ENCODE measurements around the gene PLG. TPM values are rescaled to one million over a fixed set of nuclear protein-coding genes. Genes with fewer than 3 reads are reported as not detected.
A peak's percentile ranks its signal among the peaks of the same experiment; 100 is the strongest.

Gene PLG
- total RNA-seq, 4 donors from 2014 or later = not detected

DNA sequence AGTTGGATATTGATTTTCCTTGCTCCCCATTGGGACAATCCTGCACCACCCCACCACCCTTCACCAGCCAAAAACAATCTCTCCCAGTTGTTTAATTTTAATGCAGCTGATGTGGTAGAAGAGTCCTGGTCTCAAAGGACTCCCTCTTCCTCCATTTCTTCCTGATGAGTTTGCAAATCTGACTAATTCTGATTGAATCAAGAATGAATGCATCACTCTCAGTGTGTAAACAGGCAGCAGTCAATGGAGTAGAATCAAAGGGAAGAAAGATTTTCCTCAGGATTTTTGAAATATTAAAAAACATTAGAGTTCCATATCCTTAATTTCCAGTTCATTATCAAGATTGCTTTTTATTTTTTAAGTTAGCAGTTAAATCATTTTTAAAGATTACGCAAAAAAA, 54.0 kb downstream of the PLG start:
- TF ChIP-seq, protein P1, sequence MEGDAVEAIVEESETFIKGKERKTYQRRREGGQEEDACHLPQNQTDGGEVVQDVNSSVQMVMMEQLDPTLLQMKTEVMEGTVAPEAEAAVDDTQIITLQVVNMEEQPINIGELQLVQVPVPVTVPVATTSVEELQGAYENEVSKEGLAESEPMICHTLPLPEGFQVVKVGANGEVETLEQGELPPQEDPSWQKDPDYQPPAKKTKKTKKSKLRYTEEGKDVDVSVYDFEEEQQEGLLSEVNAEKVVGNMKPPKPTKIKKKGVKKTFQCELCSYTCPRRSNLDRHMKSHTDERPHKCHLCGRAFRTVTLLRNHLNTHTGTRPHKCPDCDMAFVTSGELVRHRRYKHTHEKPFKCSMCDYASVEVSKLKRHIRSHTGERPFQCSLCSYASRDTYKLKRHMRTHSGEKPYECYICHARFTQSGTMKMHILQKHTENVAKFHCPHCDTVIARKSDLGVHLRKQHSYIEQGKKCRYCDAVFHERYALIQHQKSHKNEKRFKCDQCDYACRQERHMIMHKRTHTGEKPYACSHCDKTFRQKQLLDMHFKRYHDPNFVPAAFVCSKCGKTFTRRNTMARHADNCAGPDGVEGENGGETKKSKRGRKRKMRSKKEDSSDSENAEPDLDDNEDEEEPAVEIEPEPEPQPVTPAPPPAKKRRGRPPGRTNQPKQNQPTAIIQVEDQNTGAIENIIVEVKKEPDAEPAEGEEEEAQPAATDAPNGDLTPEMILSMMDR (IDR thresholded peaks at IDR 0.05) = no peak
- no peak for TF ChIP-seq POLR2A (IDR thresholded peaks at IDR 0.05)
- Histone ChIP-seq H3K4me1 (no peaks in the 10 kb centered on the region), H3K27me3 (no peaks in the 10 kb centered on the region), H3K4me3 (no peak overlapping the region), H3K36me3 (no peaks in the 10 kb centered on the region), H3K27ac (no peak overlapping the region), H3K9me3 (no peaks in the 10 kb centered on the region)
- no peak for DNase-seq
- intact Hi-C loops (cut with DNase I; ENCODE audit: low total_unique reads) = no loop called here

DNA sequence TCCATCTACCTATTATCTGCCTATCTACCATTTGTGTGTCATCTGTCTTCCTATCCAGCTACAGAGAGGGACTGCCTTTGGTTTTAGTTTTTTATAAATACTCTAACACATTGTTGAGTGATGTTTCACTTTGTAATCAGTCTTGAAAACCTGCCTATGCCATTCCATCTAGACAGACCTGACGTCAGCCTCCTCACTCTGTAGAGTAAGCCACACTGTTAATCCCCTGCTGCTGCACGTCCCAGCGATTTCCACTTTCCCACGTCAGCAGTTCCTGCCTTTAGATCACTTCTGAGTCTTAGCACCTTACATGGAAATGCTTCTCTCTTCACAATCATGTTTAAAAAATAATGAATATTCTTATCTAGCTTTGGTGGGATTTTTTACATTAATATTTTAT, 54.8 kb downstream of the PLG start:
- Histone ChIP-seq H3K4me3 (no peak overlapping the region), H3K27me3 (no peaks in the 10 kb centered on the region), H3K27ac (no peak overlapping the region), H3K9me3 (no peaks in the 10 kb centered on the region), H3K36me3 (no peaks in the 10 kb centered on the region), H3K4me1 (no peaks in the 10 kb centered on the region)
- DNase-seq = no peak
- TF ChIP-seq, protein P1 (IDR thresholded peaks at IDR 0.05) = no peak
- TF ChIP-seq POLR2A (IDR thresholded peaks at IDR 0.05) = no peak
- intact Hi-C loops (cut with DNase I; ENCODE audit: low total_unique reads) = no loop called here

DNA sequence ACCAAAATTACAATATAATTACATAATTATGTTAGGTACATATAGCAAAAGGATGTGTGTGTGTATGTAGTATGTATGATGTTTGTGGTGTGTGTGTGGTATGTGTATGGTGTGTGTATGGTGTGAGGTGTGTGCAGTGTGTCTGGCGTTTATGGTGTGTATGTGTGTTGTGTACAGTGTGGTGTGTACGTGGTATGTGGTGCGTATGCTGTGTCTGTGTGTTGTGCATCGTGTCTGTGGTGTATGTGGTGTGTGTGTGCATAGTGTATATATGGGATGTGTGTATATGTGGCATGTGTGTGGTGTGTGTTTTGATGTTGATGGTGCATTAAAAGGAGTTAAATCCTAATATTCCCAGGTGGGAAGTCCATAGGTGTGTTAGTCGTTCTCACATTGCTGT, 62.8 kb downstream of the PLG start:
- Histone ChIP-seq H3K4me3 (no peak overlapping the region), H3K9me3 (no peaks in the 10 kb centered on the region), H3K27ac (no peak overlapping the region), H3K36me3 (no peaks in the 10 kb centered on the region), H3K4me1 (no peaks in the 10 kb centered on the region), H3K27me3 (no peaks in the 10 kb centered on the region)
- DNase-seq = no peak
- intact Hi-C loops (cut with DNase I; ENCODE audit: low total_unique reads) = no loop called here
- TF ChIP-seq, protein P1 (IDR thresholded peaks at IDR 0.05) = no peak
- TF ChIP-seq POLR2A (IDR thresholded peaks at IDR 0.05) = no peak

DNA sequence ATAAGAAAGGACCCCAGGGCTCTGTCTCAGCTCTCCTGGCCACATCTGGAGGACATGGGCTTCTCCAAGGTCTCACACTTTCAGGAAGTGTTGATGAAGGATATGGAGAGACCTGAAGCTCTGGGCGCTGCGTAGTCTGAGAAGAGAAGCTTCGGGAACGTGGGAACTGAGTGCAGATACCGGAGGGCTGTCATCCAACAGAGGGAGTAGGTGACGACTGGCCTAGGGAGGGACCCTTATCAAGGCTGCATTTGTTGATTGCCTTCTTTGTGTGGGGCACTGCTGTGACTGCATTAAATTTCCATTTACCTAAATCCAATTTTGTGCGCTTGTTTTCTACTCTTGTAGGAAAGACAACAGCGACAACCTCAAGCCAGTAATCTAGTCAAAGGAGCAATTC, 63.4 kb downstream of the PLG start:
- Histone ChIP-seq H3K4me3 (no peak overlapping the region), H3K9me3 (no peaks in the 10 kb centered on the region), H3K27me3 (no peaks in the 10 kb centered on the region), H3K4me1 (no peaks in the 10 kb centered on the region), H3K36me3 (no peaks in the 10 kb centered on the region), H3K27ac (no peak overlapping the region)
- DNase-seq = no peak
- TF ChIP-seq, protein P1 (IDR thresholded peaks at IDR 0.05) = no peak
- TF ChIP-seq POLR2A (IDR thresholded peaks at IDR 0.05) = no peak
- intact Hi-C loops (cut with DNase I; ENCODE audit: low total_unique reads) = no loop called here

DNA sequence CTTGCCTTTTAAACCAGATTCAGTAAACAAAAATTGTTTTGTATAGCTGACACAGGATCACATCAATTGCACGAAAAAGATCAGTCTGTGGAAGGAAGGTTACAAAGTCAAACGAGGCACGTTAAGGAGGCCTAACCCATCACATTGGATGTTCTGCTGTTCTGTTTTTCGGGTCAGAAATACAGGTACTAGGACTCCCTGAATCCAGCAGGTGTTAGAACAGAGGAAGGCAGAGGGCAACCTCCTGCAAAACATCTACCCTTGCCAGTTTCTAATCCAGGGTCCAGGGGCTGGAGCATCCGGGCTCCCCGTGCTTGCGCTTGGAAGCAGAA, 64.6 kb downstream of the PLG start:
- no peaks in the 10 kb centered on the region for H3K4me1 ChIP-seq
- H3K36me3 ChIP-seq = no peaks in the 10 kb centered on the region
- intact Hi-C loops (cut with DNase I; ENCODE audit: low total_unique reads) = no loop called here
- TF ChIP-seq, protein P1 (IDR thresholded peaks at IDR 0.05) = no peak
- no peak for TF ChIP-seq POLR2A (IDR thresholded peaks at IDR 0.05)
- no peaks in the 10 kb centered on the region for H3K27me3 ChIP-seq
- peak overlapping the region; percentile 29 to 47 for H3K4me3 ChIP-seq
- no peaks in the 10 kb centered on the region for H3K9me3 ChIP-seq
- peak overlapping the region; percentile 50 to 79 for H3K27ac ChIP-seq
- DNase-seq = no peak

Measured in uterus (tissue), 4 donors.